K562 (cell line): ENCODE results near the gene ARHGEF12. TPM values are rescaled to one million over a fixed set of nuclear protein-coding genes. Genes with fewer than 3 reads are reported as not detected.

ENCODE experiments used
- ATAC-seq: fragments of 200-7000 bp; cut with Tn5 transposase; 3 replicates; pipeline ENCODE4 v1.9.1; 2020; ENCODE audit warnings: moderate library complexity
- BruUV-seq: library from RNA; stranded (reverse); fragments of 400-500 nt; replicated peaks from 2 replicates; lab custom pipeline; 2021; lab: Mats Ljungman, UMichigan
- CTCF ChIA-PET: fragments of 300-600 bp; formaldehyde crosslinking; extraction: SDS; loops from one replicate; lab custom pipeline; 2021; ENCODE audit warnings: low intra/inter-chr PET ratio; lab: Yijun Ruan, JAX
- POLR2A ChIA-PET: fragments of 300-600, 350-650 bp; sonication (Branson Sonifier 250); formaldehyde crosslinking; extraction: SDS; loops from one replicate; lab custom pipeline; 2021; ENCODE audit warnings: antibody characterized with exemption, inconsistent platforms; lab: Yijun Ruan, JAX
- DNase-seq, 4 experiments: peaks; one replicate each; pipeline versions ENCODE4 v3.0.0 to v3.0.0-alpha.2; 2011 to 2018; ENCODE audit warnings: low spot score in 3 of 4, mixed read lengths in 3 of 4; ENCODE audit errors: extremely low read depth in 1 of 4
- FAIRE-seq: peaks from 2 replicates; lab custom pipeline; 2011; peaks lifted over from hg19 to GRCh38; lab: Jason Lieb, UNC
- H2AFZ ChIP-seq: 2 replicates; pipeline ENCODE4 v1.6.0; 2011; ENCODE audit warnings: low read depth, low read length, control low read depth, inconsistent platforms
- H3K27ac ChIP-seq: fragments of 200-600 bp; 3 replicates; pipeline ENCODE4 v1.8.0; 2011; ENCODE audit warnings: low read depth, mild to moderate bottlenecking, control low read depth, inconsistent platforms, low read length, moderate library complexity, mixed read lengths; ENCODE audit errors: extremely low read depth
- H3K27me3 ChIP-seq, 2 experiments: fragments of 300-600 bp in 1 of 2; 2 replicates in 1 of 2; 3 replicates in 1 of 2; pipeline versions ENCODE4 v1.6.0 to v1.8.0; 2011; ENCODE audit warnings: inconsistent platforms in 2 of 2, low read length in 2 of 2, mild to moderate bottlenecking in 1 of 2, mixed read lengths in 1 of 2, moderate library complexity in 1 of 2; ENCODE audit not compliant: control insufficient read depth in 2 of 2, insufficient read depth in 2 of 2
- H3K36me3 ChIP-seq: fragments of 300-600 bp; 3 replicates; pipeline ENCODE4 v1.8.0; 2011; ENCODE audit warnings: mild to moderate bottlenecking, low read length, inconsistent platforms; ENCODE audit not compliant: control insufficient read depth, insufficient read depth
- H3K4me1 ChIP-seq, 2 experiments: fragments of 200-600 bp in 1 of 2; replicated peaks in 1 of 2; 2 replicates in 1 of 2; 3 replicates in 1 of 2; pipeline versions ENCODE4 v1.5.1 to v1.8.0; 2011; ENCODE audit warnings: inconsistent platforms in 2 of 2, low read length in 2 of 2, mild to moderate bottlenecking in 1 of 2, mixed read lengths in 1 of 2, moderate library complexity in 1 of 2; ENCODE audit not compliant: control insufficient read depth in 2 of 2, insufficient read depth in 2 of 2
- H3K4me2 ChIP-seq: 2 replicates; pipeline ENCODE4 v1.6.1; 2011; ENCODE audit warnings: low read length, control low read depth, inconsistent platforms, mixed read lengths; ENCODE audit not compliant: insufficient read depth
- H3K4me3 ChIP-seq: fragments of 200-600 bp; sonication (generic), shearing (Covaris generic); 2 replicates; pipeline ENCODE4 v1.5.1; 2016; ENCODE audit warnings: control low read depth, inconsistent platforms
- H3K79me2 ChIP-seq: fragments of 200-600 bp; 3 replicates; pipeline ENCODE4 v1.8.0; 2011; ENCODE audit warnings: low read length, inconsistent platforms; ENCODE audit not compliant: control insufficient read depth, insufficient read depth
- H3K9ac ChIP-seq, 2 experiments: 2 replicates each; pipeline versions ENCODE4 v1.6.0 to v1.6.1; 2011; ENCODE audit warnings: low read depth in 2 of 2, low read length in 2 of 2, control low read depth in 1 of 2, inconsistent platforms in 1 of 2, mild to moderate bottlenecking in 1 of 2, mixed read lengths in 1 of 2; ENCODE audit not compliant: insufficient read depth in 1 of 2
- H3K9me1 ChIP-seq: one replicate; pipeline ENCODE4 v1.6.0; 2011; ENCODE audit warnings: inconsistent platforms, mild to moderate bottlenecking, low read length, moderate library complexity; ENCODE audit not compliant: control insufficient read depth, insufficient read depth
- H3K9me3 ChIP-seq: replicated peaks from 2 replicates; pipeline ENCODE4 v1.5.1; 2011; ENCODE audit warnings: low read depth, low read length, inconsistent platforms; ENCODE audit not compliant: control insufficient read depth, insufficient read depth
- H4K20me1 ChIP-seq: replicated peaks from 2 replicates; pipeline ENCODE4 v1.6.1; 2011; ENCODE audit warnings: low read length, inconsistent platforms, mixed read lengths; ENCODE audit not compliant: control insufficient read depth, insufficient read depth
- CREM ChIP-seq: IDR thresholded peaks from 2 replicates; pipeline ENCODE4 v1.6.1; 2014; ENCODE audit warnings: antibody characterized with exemption, low read depth
- CTCFL ChIP-seq: IDR thresholded peaks from 2 replicates; pipeline ENCODE4 v1.6.1; 2011; ENCODE audit warnings: borderline replicate concordance, low read depth, mild to moderate bottlenecking, moderate library complexity, low read length; ENCODE audit not compliant: insufficient read depth, poor library complexity, severe bottlenecking
- EP400 ChIP-seq: fragments of 450-650 bp; IDR thresholded peaks from 2 replicates; pipeline ENCODE4 v1.6.1; 2017; ENCODE audit warnings: antibody characterized with exemption, mild to moderate bottlenecking, moderate library complexity
- ETV6 ChIP-seq, 3 experiments: fragments of 150-350 bp in 1 of 3; sonication (generic) in 1 of 3; formaldehyde crosslinking in 1 of 3; IDR thresholded peaks; 2 replicates each; pipeline versions ENCODE4 v1.6.1 to v1.8.0; 2014 to 2022; ENCODE audit warnings: borderline replicate concordance in 2 of 3, low read depth in 2 of 3, antibody characterized with exemption in 1 of 3, low read length in 1 of 3, mild to moderate bottlenecking in 1 of 3, missing genetic modification reagents in 1 of 3
- FOSL1 ChIP-seq: fragments of 200-800 bp; sonication (Bioruptor generic); conservative IDR thresholded peaks from 2 replicates; pipeline ENCODE4 v1.6.1; 2016; ENCODE audit warnings: missing genetic modification characterization, missing compliant biosample characterization
- NCOA4 ChIP-seq: fragments of 450-650 bp; IDR thresholded peaks from 2 replicates; pipeline ENCODE4 v1.6.1; 2018; ENCODE audit warnings: mild to moderate bottlenecking; ENCODE audit not compliant: partially characterized antibody
- PHF20 ChIP-seq: fragments of 450-650 bp; IDR thresholded peaks from 2 replicates; pipeline ENCODE4 v1.6.1; 2018; ENCODE audit not compliant: partially characterized antibody
- PPARD ChIP-seq: fragments of 250-450 bp; sonication (Bioruptor Pico); IDR thresholded peaks from 2 replicates; pipeline ENCODE4 v1.8.0; 2022; ENCODE audit warnings: inconsistent platforms, mild to moderate bottlenecking, moderate library complexity
- RAD51 ChIP-seq: fragments of 450-650 bp; IDR thresholded peaks from 2 replicates; pipeline ENCODE4 v1.7.1; 2016; ENCODE audit warnings: low read depth, mild to moderate bottlenecking, borderline replicate concordance
- RB1 ChIP-seq: fragments of 450-650 bp; IDR thresholded peaks from 2 replicates; pipeline ENCODE4 v1.6.1; 2017; ENCODE audit warnings: low read depth, mild to moderate bottlenecking
- SMAD3 ChIP-seq: fragments of 450-650 bp; formaldehyde crosslinking; conservative IDR thresholded peaks from 2 replicates; pipeline ENCODE4 v1.4.0; 2020; ENCODE audit warnings: mild to moderate bottlenecking
- ZNF121 ChIP-seq: sonication (generic); formaldehyde crosslinking; conservative IDR thresholded peaks from 2 replicates; pipeline ENCODE4 v1.8.0; 2022; ENCODE audit warnings: missing genetic modification reagents
- ZNF3 ChIP-seq: fragments of 250-450 bp; sonication (Bioruptor Pico); IDR thresholded peaks from 2 replicates; pipeline ENCODE4 v1.5.0; 2021; ENCODE audit warnings: mild to moderate bottlenecking, moderate library complexity
- ZNF347 ChIP-seq: fragments of 450-650 bp; formaldehyde crosslinking; IDR thresholded peaks from 2 replicates; pipeline ENCODE4 v1.4.0; 2020; ENCODE audit warnings: low read depth, mild to moderate bottlenecking, moderate library complexity
- ZNF644 ChIP-seq: fragments of 200-800 bp; sonication (Bioruptor generic); IDR thresholded peaks from 2 replicates; pipeline ENCODE4 v1.6.1; 2016; ENCODE audit warnings: low read depth, missing genetic modification characterization, missing compliant biosample characterization
- WGBS: fragments of 100-300 bp; shearing (Covaris generic); methylation state at CpG from one replicate; pipeline ENCODE4 v1.1.6; 2016; ENCODE audit warnings: low coverage, mixed read lengths; ENCODE audit not compliant: insufficient coverage; ENCODE audit errors: missing lambda C conversion rate; 5-methylcytosine and 5-hydroxymethylcytosine counted together
- in situ Hi-C: fragments of 300-500 bp; cut with MboI; formaldehyde crosslinking; loops from 4 replicates; pipeline ENCODE4 v1.15.0; 2018; ENCODE audit warnings: inconsistent platforms, mixed read lengths
- intact Hi-C: fragments of 100-400 bp; cut with micrococcal nuclease; formaldehyde crosslinking; loops from 2 replicates; pipeline ENCODE4 v1.14.2; 2022
- polyA plus RNA-seq, 8 experiments: library from polyadenylated mRNA; depleted of rRNA in 4 of 8; stranded (reverse) in 5 of 8; unstranded in 3 of 8; fragments of >200 nt; fragmentation: Nextera tagmentation in 2 of 8; fragmentation: Illumina TruSeq in 1 of 8; extraction: Ambion mirVana in 2 of 8; extraction: Trizol in 1 of 8; gene quantifications; 2 replicates each; pipeline versions ENCODE4 v1.2.1 to v1.2.3, GENCODE V29; 2011 to 2014; ENCODE audit warnings: inconsistent platforms in 1 of 8, missing spikeins in 1 of 8
- total RNA-seq, 7 experiments: library from RNA; depleted of rRNA in 6 of 7; stranded (reverse); fragments of >200 nt in 6 of 7; fragmentation: Illumina TruSeq in 2 of 7; extraction: Trizol in 2 of 7; gene quantifications; 2 replicates each; pipeline versions ENCODE4 v1.2.1 to v1.2.3, GENCODE V29; 2011 to 2021; ENCODE audit warnings: low replicate concordance in 1 of 7
- TF ChIP-seq, protein P1 (sequence below), 2 experiments: fragments of 450-650 bp in 1 of 2; IDR thresholded peaks; 2 replicates each; pipeline ENCODE4 v1.6.1; 2011 to 2017; ENCODE audit warnings: low read depth in 2 of 2, antibody characterized with exemption in 1 of 2, borderline replicate concordance in 1 of 2, low read length in 1 of 2, mild to moderate bottlenecking in 1 of 2, mixed read lengths in 1 of 2; ENCODE audit not compliant: control insufficient read depth in 1 of 2

Gene ARHGEF12
- total and polyA plus RNA-seq, 9 of the 15 experiments (the other 6 are each of a cell fraction or from before 2014, with no cell fraction given) = 3.5 to 51.7 (median 29.5) TPM

DNA sequence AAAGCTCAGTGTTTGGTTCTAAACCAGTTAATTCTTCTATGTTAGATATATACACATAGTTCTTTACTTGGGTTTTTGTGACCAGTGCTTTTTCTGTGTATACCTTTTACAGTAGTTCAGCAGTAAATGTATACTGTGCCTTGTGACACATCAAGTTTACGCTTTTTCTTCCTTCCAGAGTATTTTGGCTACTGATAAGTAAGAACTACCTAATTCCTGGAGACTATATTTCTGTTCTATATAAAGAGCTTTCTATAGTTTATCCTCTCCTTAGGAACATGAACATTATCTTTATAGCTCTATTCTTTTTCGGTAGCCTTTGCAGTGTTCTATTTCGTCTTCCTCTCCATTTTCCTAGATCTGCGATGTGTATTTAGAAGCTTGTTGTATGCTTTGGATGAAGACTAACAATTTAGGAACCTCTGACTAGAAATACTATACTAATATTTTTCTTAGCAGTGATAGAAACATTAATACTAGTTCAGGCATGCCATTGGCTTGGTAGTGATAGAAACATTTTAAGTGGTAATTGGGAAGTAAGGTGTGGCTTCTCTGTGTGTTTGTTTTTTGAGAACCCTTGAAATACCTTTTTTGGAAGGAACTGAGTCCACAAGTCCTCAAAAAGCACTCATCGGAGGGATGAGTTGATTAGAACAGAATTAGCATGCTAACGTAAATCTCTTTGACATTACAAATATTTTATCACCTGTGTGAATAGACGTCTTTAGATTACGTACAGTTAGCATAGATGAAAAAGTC lies 74.6 kb downstream of the ARHGEF12 start:
- no peak overlapping the region for H3K9ac ChIP-seq
- no peaks in the 10 kb centered on the region for H3K9me1 ChIP-seq
- ATAC-seq (no peak), DNase-seq (no peak), FAIRE-seq (no peak)
- no peak overlapping the region for H3K4me3 ChIP-seq
- BruUV-seq = no TSS peak
- no peak overlapping the region for H2AFZ ChIP-seq
- H3K36me3 ChIP-seq = peaks cover 17% of the 10 kb centered on the region; the same call in 2 of the 3 replicates
- CTCF ChIA-PET = no interaction called here
- H3K79me2 ChIP-seq = peaks cover 10% of the 10 kb centered on the region
- no peaks in the 10 kb centered on the region for H4K20me1 ChIP-seq
- no peak overlapping the region for H3K27ac ChIP-seq
- H3K27me3 ChIP-seq = no peaks in the 10 kb centered on the region
- intact Hi-C loops (no loop called here), in situ Hi-C loops (no loop called here)
- 84% methylated on average over 8 of the region's 8 CpGs for WGBS
- POLR2A ChIA-PET = interaction anchor here (1.0 to 2.5 kb wide), 2 partner anchors 10 to 16 kb away, joined by 3 to 6 read pairs; no protein-coding TSS in a partner anchor
- no peak overlapping the region for H3K4me2 ChIP-seq
- no peaks in the 10 kb centered on the region for H3K4me1 ChIP-seq
- no peaks in the 10 kb centered on the region for H3K9me3 ChIP-seq
- TF ChIP-seq PPARD (no peak), ZNF347 (CRISPR knock-in tag) (no peak), RB1 (no peak), ZNF121 (no peak), CREM (no peak), FOSL1 (tag) (no peak), CTCFL (no peak), PHF20 (no peak), ZNF644 (no peak), ETV6 (IDR thresholded peaks at IDR 0.05; ENCODE audit: borderline replicate concordance in 1 of 2, low read depth in 2 of 2, low read length in 1 of 2) (no peak), ETV6 (CRISPR knock-in tag; IDR thresholded peaks at IDR 0.05; ENCODE audit: borderline replicate concordance) (no peak), ZNF3 (no peak), NCOA4 (no peak), SMAD3 (no peak), EP400 (no peak), RAD51 (no peak)
- TF ChIP-seq, protein P1, sequence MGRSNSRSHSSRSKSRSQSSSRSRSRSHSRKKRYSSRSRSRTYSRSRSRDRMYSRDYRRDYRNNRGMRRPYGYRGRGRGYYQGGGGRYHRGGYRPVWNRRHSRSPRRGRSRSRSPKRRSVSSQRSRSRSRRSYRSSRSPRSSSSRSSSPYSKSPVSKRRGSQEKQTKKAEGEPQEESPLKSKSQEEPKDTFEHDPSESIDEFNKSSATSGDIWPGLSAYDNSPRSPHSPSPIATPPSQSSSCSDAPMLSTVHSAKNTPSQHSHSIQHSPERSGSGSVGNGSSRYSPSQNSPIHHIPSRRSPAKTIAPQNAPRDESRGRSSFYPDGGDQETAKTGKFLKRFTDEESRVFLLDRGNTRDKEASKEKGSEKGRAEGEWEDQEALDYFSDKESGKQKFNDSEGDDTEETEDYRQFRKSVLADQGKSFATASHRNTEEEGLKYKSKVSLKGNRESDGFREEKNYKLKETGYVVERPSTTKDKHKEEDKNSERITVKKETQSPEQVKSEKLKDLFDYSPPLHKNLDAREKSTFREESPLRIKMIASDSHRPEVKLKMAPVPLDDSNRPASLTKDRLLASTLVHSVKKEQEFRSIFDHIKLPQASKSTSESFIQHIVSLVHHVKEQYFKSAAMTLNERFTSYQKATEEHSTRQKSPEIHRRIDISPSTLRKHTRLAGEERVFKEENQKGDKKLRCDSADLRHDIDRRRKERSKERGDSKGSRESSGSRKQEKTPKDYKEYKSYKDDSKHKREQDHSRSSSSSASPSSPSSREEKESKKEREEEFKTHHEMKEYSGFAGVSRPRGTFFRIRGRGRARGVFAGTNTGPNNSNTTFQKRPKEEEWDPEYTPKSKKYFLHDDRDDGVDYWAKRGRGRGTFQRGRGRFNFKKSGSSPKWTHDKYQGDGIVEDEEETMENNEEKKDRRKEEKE (IDR thresholded peaks at IDR 0.05; ENCODE audit: borderline replicate concordance in 1 of 2, control insufficient read depth in 1 of 2, low read depth in 2 of 2, low read length in 1 of 2) = no peak
